HG02870 (cell line): Measurements from ENCODE around the gene VPREB1.
"Not testable (repeated sequence)": the region's sequence is repeated elsewhere in the genome, so short reads cannot be mapped to it uniquely, and the experiment has no call there.

Experiments used
- ATAC-seq: cut with Tn5 transposase; IDR thresholded peaks from one replicate; pipeline ENCODE4 v1.9.1; 2021; ENCODE audit warnings: mild to moderate bottlenecking, moderate library complexity; ENCODE audit not compliant: unreplicated experiment

Gene VPREB1

GRCh38 chr22:22245256-22245909 is 797 bp downstream of the VPREB1 start:
- no peak for ATAC-seq

- no peak for ATAC-seq
Observed at GRCh38 chr22:22245935-22246525, 1.4 kb downstream of the VPREB1 start.

DNA sequence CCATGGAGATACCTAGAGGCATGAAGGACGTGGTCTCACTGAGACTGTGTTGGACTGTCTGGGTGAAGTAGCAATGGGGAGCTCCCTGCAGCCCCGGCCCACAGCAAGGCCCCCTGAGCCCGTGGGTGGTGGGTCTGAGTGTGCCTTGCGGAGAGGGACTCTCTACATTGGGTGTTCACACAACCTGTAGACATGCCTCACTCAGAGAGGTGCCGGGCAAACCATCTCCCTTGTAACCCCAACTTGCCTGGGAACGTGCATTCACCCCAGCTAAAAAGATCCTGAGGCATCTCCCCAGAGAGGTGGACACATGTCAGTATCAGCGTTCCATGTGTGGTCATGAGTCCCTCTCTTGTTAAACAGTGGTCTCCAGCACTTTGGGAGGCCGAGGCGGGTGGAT is 2.1 kb downstream of the VPREB1 start:
- no peak for ATAC-seq

DNA sequence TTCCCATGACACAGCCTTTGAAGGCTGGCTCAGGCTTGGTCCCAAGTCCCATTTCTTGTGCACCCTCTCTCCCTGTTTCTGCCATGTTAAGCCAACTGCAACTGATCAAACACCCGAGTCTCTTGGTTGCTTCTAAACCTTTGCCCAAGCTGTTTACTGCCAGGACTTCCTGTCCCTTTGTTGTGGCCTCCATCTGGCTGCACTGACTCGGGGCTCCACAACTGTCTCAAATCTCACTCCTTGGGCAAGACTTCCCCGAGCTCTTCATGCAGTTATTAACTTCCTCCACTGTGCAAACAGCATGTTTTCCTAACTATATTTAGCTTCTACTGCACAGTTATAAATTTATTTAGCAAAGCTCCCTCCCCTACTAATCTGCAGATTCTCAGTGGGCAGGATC is 4.3 kb downstream of the VPREB1 start:
- no peak for ATAC-seq

- ATAC-seq: not testable (repeated sequence)
Observed at GRCh38 chr22:22250651-22251050, 6.1 kb downstream of the VPREB1 start.

DNA sequence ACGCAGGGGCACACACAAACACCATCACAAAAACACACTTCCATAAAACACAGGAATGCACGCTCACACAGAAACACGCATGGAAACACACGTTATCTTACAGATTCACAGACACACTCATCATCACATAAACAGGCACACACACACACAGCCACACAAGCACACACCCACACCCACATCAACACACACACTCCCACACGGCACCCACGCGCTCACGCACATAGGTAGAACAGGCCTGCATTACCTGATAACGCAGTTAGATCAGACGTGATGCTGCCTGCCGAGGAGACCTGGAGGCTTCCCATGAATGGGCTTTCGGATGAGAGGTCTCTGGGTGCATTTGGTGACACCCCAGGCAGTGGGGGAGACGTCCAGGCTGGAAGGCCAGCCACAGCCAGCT is 11.5 kb downstream of the VPREB1 start:
- ATAC-seq: not testable (repeated sequence)

DNA sequence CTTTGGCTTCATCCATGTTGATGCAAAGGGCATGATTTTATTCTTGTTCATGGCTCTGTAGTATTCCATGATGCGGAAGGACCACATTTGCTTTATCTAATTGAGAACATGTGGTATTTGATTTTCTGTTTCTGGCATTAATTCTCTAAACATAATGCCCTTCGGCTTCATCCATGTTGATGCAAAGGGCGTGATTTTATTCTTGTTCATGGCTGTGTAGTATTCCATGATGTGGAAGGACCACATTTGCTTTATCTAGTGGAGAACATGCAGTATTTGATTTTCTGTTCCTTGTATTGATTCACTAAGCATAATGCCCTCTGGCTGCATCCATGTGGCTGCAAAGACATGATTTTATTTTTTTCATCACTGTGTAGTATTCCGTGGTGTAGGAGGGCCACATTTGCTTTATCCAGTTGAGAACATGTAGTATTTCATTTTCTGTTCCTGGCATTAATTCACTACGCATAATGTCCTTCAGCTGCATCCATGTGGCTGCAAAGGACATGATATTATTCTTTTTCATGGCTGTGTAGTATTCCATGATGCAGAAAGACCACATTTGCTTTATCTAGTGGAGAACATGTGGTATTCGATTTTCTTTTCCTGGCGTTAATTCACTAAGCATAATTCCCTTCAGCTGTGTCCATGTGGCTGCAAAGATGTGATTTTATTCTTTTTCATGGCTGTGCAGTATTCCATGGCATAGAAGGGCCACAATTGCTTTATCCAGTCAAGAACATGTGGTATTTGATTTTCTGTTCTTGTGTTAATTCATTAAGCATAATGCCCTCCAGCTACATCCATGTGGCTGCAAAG is 14.2 kb downstream of the VPREB1 start:
- not testable (repeated sequence) for ATAC-seq

GRCh38 chr22:22260169-22260568 is 15.6 kb downstream of the VPREB1 start:
- ATAC-seq: not testable (repeated sequence)

DNA sequence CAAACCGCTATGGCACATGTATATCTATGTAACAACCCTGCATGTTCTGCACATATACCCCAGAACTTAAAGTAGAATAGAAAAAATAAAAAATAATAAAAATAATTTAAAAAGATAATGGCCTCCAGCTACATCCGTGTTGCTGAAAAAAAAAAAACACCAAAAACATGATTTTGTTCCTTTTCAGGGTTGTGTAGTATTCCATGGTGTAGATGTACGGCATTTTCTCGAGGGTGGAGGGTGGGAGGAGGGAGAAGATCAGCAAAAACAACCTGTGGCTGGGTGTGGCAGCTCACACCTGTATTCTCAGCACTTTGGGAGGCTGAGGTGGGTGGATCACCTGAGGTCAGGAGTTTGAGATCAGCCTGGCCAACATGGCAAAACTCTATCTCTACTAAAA is 16.0 kb downstream of the VPREB1 start:
- not testable (repeated sequence) for ATAC-seq

- ATAC-seq: not testable (repeated sequence)
Observed at GRCh38 chr22:22262332-22263074, 17.9 kb downstream of the VPREB1 start.

DNA sequence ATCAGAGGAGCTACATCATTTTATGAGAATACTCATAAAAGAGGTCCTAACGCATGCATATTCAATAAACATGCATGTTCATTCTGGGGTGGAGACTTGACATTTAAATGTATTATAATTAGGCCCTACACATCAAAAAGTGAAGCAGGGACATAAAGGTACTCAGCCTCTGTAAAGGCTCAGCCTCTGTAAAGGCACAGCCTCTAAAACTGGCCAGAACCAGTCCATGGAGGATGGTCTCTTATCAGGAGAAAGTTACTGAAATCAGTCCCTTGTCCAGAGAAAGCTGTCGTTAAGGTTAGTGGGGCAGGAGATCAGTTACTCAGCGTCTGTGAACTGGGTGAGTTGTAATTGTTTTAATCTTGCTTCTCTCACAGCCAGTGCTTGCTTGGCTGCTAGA is 19.2 kb downstream of the VPREB1 start:
- not testable (repeated sequence) for ATAC-seq

- ATAC-seq: not testable (repeated sequence)
Observed at GRCh38 chr22:22270036-22270676, 25.6 kb downstream of the VPREB1 start.

GRCh38 chr22:22277423-22277822 is 32.8 kb downstream of the VPREB1 start:
- ATAC-seq: not testable (repeated sequence)

- ATAC-seq: not testable (repeated sequence)
Observed at GRCh38 chr22:22284962-22285756, 40.6 kb downstream of the VPREB1 start.

DNA sequence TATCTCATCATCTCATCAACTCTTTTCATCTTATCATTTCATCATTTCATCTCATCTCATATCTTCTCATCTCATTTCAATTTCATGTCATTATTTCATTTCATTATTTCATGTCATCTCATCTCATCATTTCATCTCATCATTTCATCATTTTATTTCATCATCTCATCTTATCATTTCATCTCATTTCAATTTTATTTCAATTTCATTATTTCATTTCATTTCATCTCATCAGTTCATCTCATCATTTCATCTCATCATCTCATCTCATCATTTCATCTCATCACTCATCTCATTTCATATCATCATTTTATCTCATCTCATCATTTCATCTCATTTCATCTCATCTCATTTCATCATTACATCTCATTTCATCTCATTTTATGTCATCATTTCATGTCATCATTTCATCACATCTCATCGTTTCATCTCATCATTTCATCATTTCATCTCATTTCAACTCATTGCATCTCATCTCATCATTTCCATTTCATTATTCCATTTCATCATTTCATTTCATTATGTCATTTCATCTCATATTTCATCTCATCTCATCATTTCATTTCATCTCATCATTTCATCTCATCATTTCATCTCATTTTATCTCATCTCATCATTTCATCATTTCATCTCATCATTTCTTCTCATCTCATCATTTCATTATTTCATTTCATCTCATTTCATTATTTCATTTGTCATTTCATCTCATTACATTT is 42.0 kb downstream of the VPREB1 start:
- not testable (repeated sequence) for ATAC-seq

DNA sequence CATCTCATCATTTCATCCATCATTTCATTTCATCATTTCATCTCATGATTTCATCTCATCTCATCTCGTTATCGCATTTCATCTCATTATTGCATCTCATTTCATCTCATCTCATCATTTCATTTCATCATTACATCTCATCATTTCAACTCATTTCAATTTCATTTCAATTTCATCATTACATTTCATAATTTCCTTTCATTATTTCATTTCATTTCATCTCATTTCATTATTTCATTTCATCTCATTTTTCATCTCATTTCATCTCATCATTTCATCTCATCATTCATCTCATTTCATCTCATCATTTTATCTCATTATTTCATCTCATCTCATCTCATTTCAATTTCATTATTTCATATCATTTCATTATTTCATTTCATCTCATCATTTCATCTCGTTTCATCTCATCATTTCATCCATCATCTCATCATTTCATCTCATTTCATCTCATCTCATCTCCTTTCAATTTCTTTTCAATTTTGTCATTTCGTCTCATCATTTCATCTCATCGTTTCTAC is 42.6 kb downstream of the VPREB1 start:
- ATAC-seq: not testable (repeated sequence)

- ATAC-seq: not testable (repeated sequence)
Observed at GRCh38 chr22:22289666-22290065, 45.1 kb downstream of the VPREB1 start.

DNA sequence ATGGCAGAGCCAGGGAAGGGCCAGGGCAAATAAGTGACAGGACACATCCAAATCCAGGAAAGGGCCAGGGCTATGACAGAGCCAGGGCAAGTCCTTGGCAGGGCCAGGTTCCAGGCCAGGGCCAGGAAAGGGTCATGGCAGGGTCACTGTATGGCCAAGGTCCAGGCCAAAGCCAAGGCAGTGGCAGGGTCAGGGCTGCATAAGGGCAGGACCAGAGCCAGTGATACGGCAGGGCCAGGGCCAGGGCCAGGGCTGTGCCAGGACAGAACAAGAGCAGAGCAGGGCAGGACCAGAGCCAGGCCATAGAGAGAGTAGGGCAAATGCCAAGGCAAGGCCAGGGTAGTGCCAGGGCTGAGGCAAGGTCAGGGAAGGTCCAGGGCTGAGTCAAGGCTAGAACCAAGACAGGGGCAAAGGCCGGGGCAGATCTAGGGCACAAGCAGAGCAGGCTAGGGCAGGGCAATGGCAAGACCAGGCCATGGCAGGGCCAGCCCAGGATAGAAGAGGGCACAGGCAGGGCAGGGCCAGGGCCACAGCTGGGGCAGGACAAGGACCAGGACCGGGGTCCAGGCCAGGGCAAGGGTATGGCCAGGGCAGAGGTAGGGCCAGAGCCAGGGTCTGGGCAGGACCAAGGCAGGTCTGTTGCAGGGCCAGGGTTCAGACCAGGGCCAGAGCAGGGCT is 46.7 kb downstream of the VPREB1 start:
- not testable (repeated sequence) for ATAC-seq
